Measurements from ENCODE around the gene SELE. TPM values are rescaled to one million over a fixed set of nuclear protein-coding genes. Genes with fewer than 3 reads are reported as not detected.

The SELE gene
- total and polyA plus RNA-seq, 9 of the 15 experiments (the other 6 are each of a cell fraction or from before 2014, with no cell fraction given) = 0.08 TPM; not detected in 8

DNA sequence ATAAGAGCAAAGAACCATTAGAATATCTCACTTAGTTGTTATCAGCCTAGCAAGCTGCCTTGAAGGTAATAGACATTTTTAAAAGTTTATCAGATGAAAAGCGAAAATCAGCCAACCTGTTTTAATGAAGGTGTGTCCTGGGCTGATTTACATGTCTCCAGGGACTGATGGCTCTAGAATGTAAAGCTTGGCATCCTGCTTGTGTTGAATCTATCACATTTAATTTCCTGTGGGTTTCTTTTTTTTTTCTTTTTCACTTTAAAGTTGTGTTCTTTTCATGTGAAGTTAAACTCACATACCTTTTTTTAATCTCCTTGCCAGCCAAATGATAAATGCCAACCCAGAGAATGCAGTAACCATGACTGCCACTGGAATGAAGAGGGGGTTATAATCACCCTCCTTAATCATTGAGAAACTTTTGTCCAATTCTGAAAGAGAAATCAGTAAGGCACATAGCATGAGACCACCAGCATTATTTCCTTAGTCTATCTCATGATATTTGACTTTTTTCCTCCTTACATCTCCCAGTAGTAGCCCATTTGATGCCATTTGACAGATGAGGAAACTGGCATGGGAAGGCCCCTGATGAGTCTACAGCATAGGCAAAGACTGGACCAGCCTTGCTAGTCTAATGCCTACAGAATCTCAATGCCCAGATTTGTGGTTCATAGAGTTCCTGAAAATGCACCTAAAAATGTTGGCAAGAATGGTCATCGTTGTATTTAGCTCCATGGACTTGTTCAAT is 32.4 kb downstream of the SELE start (continued):
- no peak for TF ChIP-seq MGA (IDR thresholded peaks at IDR 0.05)
- no peak for TF ChIP-seq BRCA1 (IDR thresholded peaks at IDR 0.05)
- TF ChIP-seq BRCA1 (CRISPR knock-in tag; IDR thresholded peaks at IDR 0.05) = no peak
- no peak for TF ChIP-seq LARP7 (IDR thresholded peaks at IDR 0.05)
- TF ChIP-seq SMAD1 (IDR thresholded peaks at IDR 0.05; ENCODE audit: low read depth, low read length, partially characterized antibody) = no peak

All from K562 (cell line).